GM18505 (cell line): ENCODE results near the gene ALG8.
"Not testable (repeated sequence)": the region's sequence is repeated elsewhere in the genome, so short reads cannot be mapped to it uniquely, and the experiment has no call there.

ENCODE experiments used
- ATAC-seq: cut with Tn5 transposase; IDR thresholded peaks from one replicate; pipeline ENCODE4 v1.9.1; 2021; ENCODE audit not compliant: unreplicated experiment
- POLR2A ChIP-seq: IDR thresholded peaks from 4 replicates; pipeline ENCODE4 v1.6.1; 2011; ENCODE audit warnings: borderline replicate concordance; ENCODE audit not compliant: insufficient read depth, insufficient read length; ENCODE audit errors: extremely low read depth

ALG8 gene

GRCh38 chr11:78100676-78101472 is 38.6 kb downstream of the ALG8 start:
- no peak for TF ChIP-seq POLR2A
- no peak for ATAC-seq

GRCh38 chr11:78100261-78100660 is 39.2 kb downstream of the ALG8 start:
- no peak for TF ChIP-seq POLR2A
- no peak for ATAC-seq

- no peak for ATAC-seq
These were observed 39.8 kb downstream of the ALG8 start for GRCh38 chr11:78099666-78100065.

GRCh38 chr11:78097666-78098385 is 41.6 kb downstream of the ALG8 start:
- no peak for TF ChIP-seq POLR2A
- no peak for ATAC-seq

More at GRCh38 chr11:78099666-78100065, 39.8 kb downstream of the ALG8 start:
- no peak for TF ChIP-seq POLR2A

- no peak for TF ChIP-seq POLR2A
- no peak for ATAC-seq
These were observed 45.2 kb downstream of the ALG8 start for GRCh38 chr11:78094250-78094649.

- not testable (repeated sequence) for ATAC-seq
These were observed 52.8 kb downstream of the ALG8 start for GRCh38 chr11:78086521-78087074.

GRCh38 chr11:78085972-78086371 is 53.5 kb downstream of the ALG8 start:
- no peak for TF ChIP-seq POLR2A

GRCh38 chr11:78084506-78084905 is 54.9 kb downstream of the ALG8 start:
- ATAC-seq, result not testable (repeated sequence)

More at GRCh38 chr11:78085972-78086371, 53.5 kb downstream of the ALG8 start:
- ATAC-seq, result no peak

GRCh38 chr11:78083021-78083420 is 56.4 kb downstream of the ALG8 start:
- ATAC-seq, result no peak

GRCh38 chr11:78082146-78082545 is 57.3 kb downstream of the ALG8 start:
- TF ChIP-seq POLR2A, result no peak
- no peak for ATAC-seq

More at GRCh38 chr11:78083021-78083420, 56.4 kb downstream of the ALG8 start:
- no peak for TF ChIP-seq POLR2A

GRCh38 chr11:78081583-78081982 is 57.8 kb downstream of the ALG8 start:
- no peak for TF ChIP-seq POLR2A
- no peak for ATAC-seq

- ATAC-seq, result no peak
- TF ChIP-seq POLR2A, result no peak
These were observed 58.5 kb downstream of the ALG8 start for GRCh38 chr11:78080818-78081495.

GRCh38 chr11:78080084-78080817 is 59.2 kb downstream of the ALG8 start:
- no peak for TF ChIP-seq POLR2A
- no peak for ATAC-seq
